GM12873 (cell line): ENCODE data around the gene LYPLAL1.

Source experiments
- CTCF ChIP-seq: IDR thresholded peaks from 2 replicates; pipeline ENCODE4 v1.5.1; 2012; ENCODE audit warnings: low read depth, mild to moderate bottlenecking, moderate library complexity, low read length, control low read depth; ENCODE audit not compliant: insufficient read depth; ENCODE audit errors: missing control alignments

LYPLAL1 gene

GRCh38 chr1:219173758-219174459, at the start of gene LYPLAL1:
Gene LYPLAL1, plus strand, starts transcription at chr1:219173878. Its CDS starts 13 bp downstream, at chr1:219173891.
- peak; percentile 19 for TF ChIP-seq CTCF

GRCh38 chr1:219124163-219124562, 49.5 kb upstream of the LYPLAL1 start:
- TF ChIP-seq CTCF, result no peak

GRCh38 chr1:219125342-219125741, 48.3 kb upstream of the LYPLAL1 start:
- no peak for TF ChIP-seq CTCF

GRCh38 chr1:219126377-219126776, 47.3 kb upstream of the LYPLAL1 start:
- TF ChIP-seq CTCF, result no peak

GRCh38 chr1:219128957-219129356, 44.7 kb upstream of the LYPLAL1 start:
- TF ChIP-seq CTCF, result no peak

- TF ChIP-seq CTCF, result no peak
Measured at GRCh38 chr1:219130366-219130935, 43.2 kb upstream of the LYPLAL1 start.

GRCh38 chr1:219132939-219133338, 40.7 kb upstream of the LYPLAL1 start:
- TF ChIP-seq CTCF, result no peak
